Calu3 (cell line): Measurements from ENCODE around the gene CHAC1. TPM values are rescaled to one million over a fixed set of nuclear protein-coding genes. Genes with fewer than 3 reads are reported as not detected.

Source experiments
- BruUV-seq: library from RNA; stranded (reverse); fragments of 400-500 nt; replicated peaks from 2 replicates; lab custom pipeline; 2021; lab: Mats Ljungman, UMichigan
- CTCF ChIA-PET: fragments of 300-600 bp; sonication (Branson Sonifier 250); formaldehyde crosslinking; loops from one replicate; lab custom pipeline; 2022; ENCODE audit warnings: antibody characterized with exemption; lab: Charles Lee
- DNase-seq: peaks from one replicate; pipeline ENCODE4 v3.0.0; 2022
- H3K27ac Mint-ChIP-seq: one replicate; pipeline ENCODE4 v1.8.0; 2022; ENCODE audit warnings: mixed read lengths; ENCODE audit not compliant: unreplicated experiment
- H3K27me3 Mint-ChIP-seq: one replicate; pipeline ENCODE4 v1.8.0; 2022; ENCODE audit warnings: mixed read lengths; ENCODE audit not compliant: unreplicated experiment
- H3K36me3 Mint-ChIP-seq: one replicate; pipeline ENCODE4 v1.8.0; 2022; ENCODE audit warnings: mild to moderate bottlenecking, moderate library complexity, mixed read lengths; ENCODE audit not compliant: insufficient read depth, unreplicated experiment
- H3K4me1 Mint-ChIP-seq: one replicate; pipeline ENCODE4 v1.8.0; 2022; ENCODE audit warnings: mild to moderate bottlenecking, low read depth, mixed read lengths; ENCODE audit not compliant: unreplicated experiment
- H3K4me3 Mint-ChIP-seq: one replicate; pipeline ENCODE4 v1.8.0; 2022; ENCODE audit warnings: mild to moderate bottlenecking, low read depth, moderate library complexity, mixed read lengths; ENCODE audit not compliant: unreplicated experiment
- H3K9me3 Mint-ChIP-seq: one replicate; pipeline ENCODE4 v1.8.0; 2022; ENCODE audit warnings: low read depth, mixed read lengths; ENCODE audit not compliant: unreplicated experiment
- intact Hi-C: fragments of 100-400 bp; cut with micrococcal nuclease; formaldehyde crosslinking; loops from one replicate; pipeline ENCODE4 v1.10.0; 2022; ENCODE audit not compliant: unreplicated experiment
- total RNA-seq: library from RNA; stranded (reverse); gene quantifications from 2 replicates; pipeline ENCODE4 v1.2.3, GENCODE V29; 2022
- TF ChIP-seq, protein P1 (sequence below): fragments of 200-600 bp; IDR thresholded peaks from one replicate; pipeline ENCODE4 v1.8.0; 2022; ENCODE audit warnings: antibody characterized with exemption; ENCODE audit not compliant: unreplicated experiment

CHAC1 gene
- total RNA-seq, 1 experiment from 2014 or later, result 5.2 TPM

DNA sequence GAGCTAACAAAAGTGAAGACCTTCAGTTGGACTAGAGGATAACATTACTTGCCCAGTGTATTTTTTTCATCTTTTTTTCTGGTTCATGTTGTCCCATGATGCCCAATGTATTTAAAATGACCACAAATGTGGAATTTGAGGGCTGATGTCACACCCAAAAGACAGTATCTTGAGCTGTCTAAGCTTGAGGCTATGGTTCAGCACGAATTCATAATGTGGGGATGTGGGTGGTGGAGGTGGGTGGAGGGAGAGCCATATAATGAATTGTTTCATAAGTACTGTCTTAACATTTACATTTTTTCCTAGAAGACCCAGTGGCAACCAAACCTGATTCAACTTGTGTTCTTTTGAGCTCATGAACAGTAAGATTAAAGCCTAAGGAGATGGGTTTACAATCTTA, 37.5 kb downstream of the CHAC1 start:
- CTCF ChIA-PET, result no interaction called here
- no peak for DNase-seq
- no peaks in the 10 kb centered on the region for H3K9me3 Mint-ChIP-seq
- intact Hi-C loops, result no loop called here
- TF ChIP-seq, protein P1, sequence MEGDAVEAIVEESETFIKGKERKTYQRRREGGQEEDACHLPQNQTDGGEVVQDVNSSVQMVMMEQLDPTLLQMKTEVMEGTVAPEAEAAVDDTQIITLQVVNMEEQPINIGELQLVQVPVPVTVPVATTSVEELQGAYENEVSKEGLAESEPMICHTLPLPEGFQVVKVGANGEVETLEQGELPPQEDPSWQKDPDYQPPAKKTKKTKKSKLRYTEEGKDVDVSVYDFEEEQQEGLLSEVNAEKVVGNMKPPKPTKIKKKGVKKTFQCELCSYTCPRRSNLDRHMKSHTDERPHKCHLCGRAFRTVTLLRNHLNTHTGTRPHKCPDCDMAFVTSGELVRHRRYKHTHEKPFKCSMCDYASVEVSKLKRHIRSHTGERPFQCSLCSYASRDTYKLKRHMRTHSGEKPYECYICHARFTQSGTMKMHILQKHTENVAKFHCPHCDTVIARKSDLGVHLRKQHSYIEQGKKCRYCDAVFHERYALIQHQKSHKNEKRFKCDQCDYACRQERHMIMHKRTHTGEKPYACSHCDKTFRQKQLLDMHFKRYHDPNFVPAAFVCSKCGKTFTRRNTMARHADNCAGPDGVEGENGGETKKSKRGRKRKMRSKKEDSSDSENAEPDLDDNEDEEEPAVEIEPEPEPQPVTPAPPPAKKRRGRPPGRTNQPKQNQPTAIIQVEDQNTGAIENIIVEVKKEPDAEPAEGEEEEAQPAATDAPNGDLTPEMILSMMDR, result no peak
- no peak overlapping the region for H3K4me3 Mint-ChIP-seq
- H3K36me3 Mint-ChIP-seq, result peaks cover 12% of the 10 kb centered on the region
- H3K27ac Mint-ChIP-seq, result no peak overlapping the region
- BruUV-seq, result no TSS peak
- no peaks in the 10 kb centered on the region for H3K27me3 Mint-ChIP-seq
- no peaks in the 10 kb centered on the region for H3K4me1 Mint-ChIP-seq

DNA sequence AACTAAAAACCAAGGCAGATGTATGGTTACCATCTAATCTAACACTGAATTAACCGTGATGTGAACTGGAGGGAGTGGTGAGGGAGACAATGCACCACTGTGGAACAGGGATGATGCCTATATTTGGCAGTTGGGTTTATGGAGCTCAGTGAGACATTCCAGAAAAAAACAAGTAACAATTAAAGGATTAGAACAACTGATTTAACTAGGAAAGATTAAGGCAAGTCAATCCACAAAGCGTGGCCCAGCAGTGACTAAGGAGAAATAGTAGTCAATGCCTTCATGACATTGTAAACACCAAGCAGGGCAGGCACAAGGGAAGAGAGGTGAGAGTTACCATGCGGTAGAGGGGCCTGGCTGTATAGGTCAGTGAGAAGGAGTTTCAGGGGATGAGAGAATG, 38.1 kb downstream of the CHAC1 start:
- peaks cover 10% of the 10 kb centered on the region for H3K36me3 Mint-ChIP-seq

DNA sequence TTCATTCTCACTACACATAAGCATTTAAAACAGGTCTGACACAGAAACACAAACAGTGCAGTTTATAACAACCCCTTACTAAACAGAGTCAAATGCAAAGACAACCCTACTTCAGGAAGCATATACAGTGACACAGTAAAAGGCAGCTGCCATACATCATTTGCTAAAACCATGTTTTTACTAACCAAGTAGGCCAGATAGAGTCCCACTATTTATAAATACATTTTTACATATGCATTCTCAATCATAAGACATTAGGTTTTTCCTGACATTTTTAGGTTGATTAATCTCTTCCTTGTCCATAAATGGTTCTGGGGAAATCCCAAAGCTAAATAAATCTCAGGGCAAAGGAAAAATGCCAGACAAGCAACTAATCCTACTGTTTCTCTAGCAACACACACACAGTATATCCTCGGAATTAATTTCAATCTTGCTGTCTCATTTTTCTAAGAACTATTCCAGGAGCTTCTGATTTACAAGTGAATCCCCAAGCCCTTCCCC, 39.0 kb downstream of the CHAC1 start:
- TF ChIP-seq, protein P1, result no peak
- CTCF ChIA-PET, result interaction anchor here (0.6 kb wide), 1 partner anchor 214 kb away, joined by 3 read pairs; no protein-coding TSS in a partner anchor
- H3K27ac Mint-ChIP-seq, result no peak overlapping the region
- no peaks in the 10 kb centered on the region for H3K9me3 Mint-ChIP-seq
- no TSS peak for BruUV-seq
- no peak overlapping the region for H3K4me3 Mint-ChIP-seq
- peaks cover 5% of the 10 kb centered on the region for H3K36me3 Mint-ChIP-seq
- no peaks in the 10 kb centered on the region for H3K4me1 Mint-ChIP-seq
- DNase-seq, result no peak
- intact Hi-C loops, result no loop called here
- H3K27me3 Mint-ChIP-seq, result no peaks in the 10 kb centered on the region

More for the DNA sequence above, 38.1 kb downstream of the CHAC1 start:
- TF ChIP-seq, protein P1, result no peak
- Mint-ChIP-seq H3K27me3 (no peaks in the 10 kb centered on the region), H3K4me1 (no peaks in the 10 kb centered on the region), H3K27ac (no peak overlapping the region), H3K4me3 (no peak overlapping the region), H3K9me3 (no peaks in the 10 kb centered on the region)
- BruUV-seq, result no TSS peak
- CTCF ChIA-PET, result no interaction called here
- intact Hi-C loops, result no loop called here
- no peak for DNase-seq

DNA sequence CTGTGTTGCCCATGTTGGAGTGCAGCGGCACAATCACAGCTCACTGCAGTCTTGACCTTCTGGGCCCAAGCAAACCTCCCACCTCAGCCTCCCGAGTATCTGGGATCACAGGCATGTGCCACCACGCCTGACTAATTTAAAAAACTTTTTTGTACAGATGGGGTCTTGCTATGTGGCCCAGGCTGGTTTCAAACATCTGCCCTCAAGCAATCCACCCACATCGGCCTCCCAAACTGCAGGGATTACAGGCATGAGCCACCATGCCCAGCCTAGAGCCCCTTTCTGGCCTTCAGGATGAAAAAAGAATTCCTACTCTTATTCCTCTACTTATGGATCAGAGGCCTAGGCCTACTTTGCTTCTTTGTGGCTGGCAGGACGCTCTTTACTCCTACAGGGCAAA, 39.6 kb downstream of the CHAC1 start:
- CTCF ChIA-PET, result no interaction called here
- H3K36me3 Mint-ChIP-seq, result peaks cover 5% of the 10 kb centered on the region
- no peak overlapping the region for H3K27ac Mint-ChIP-seq
- BruUV-seq, result no TSS peak
- no peaks in the 10 kb centered on the region for H3K4me1 Mint-ChIP-seq
- TF ChIP-seq, protein P1, result no peak
- intact Hi-C loops, result no loop called here
- H3K9me3 Mint-ChIP-seq, result no peaks in the 10 kb centered on the region
- no peaks in the 10 kb centered on the region for H3K27me3 Mint-ChIP-seq
- no peak for DNase-seq
- no peak overlapping the region for H3K4me3 Mint-ChIP-seq
